WTC11 (cell line): ENCODE measurements around the gene ATP9A. TPM values are rescaled to one million over a fixed set of nuclear protein-coding genes. Genes with fewer than 3 reads are reported as not detected.

Source experiments
- ATAC-seq: fragments of 200-7000 bp; cut with Tn5 transposase; 2 replicates; pipeline ENCODE4 v1.10.0; 2021; ENCODE audit warnings: mild to moderate bottlenecking, moderate library complexity
- CTCF ChIA-PET: fragments of 300-600 bp; sonication (Branson Sonifier 250); formaldehyde crosslinking; loops from one replicate; lab custom pipeline; 2021; ENCODE audit warnings: antibody characterized with exemption; lab: Charles Lee
- POLR2A ChIA-PET: fragments of 350-600 bp; sonication (Branson Sonifier 250); formaldehyde crosslinking; loops from one replicate; lab custom pipeline; 2021; ENCODE audit warnings: antibody characterized with exemption; lab: Charles Lee
- DNase-seq: peaks from one replicate; pipeline ENCODE4 v3.0.0; 2021; ENCODE audit warnings: low spot score
- H3K27ac Mint-ChIP-seq: 2 replicates; pipeline ENCODE4 v1.8.0; 2021; ENCODE audit warnings: mixed read lengths
- H3K27me3 Mint-ChIP-seq: 2 replicates; pipeline ENCODE4 v1.8.0; 2021; ENCODE audit warnings: low read depth, mild to moderate bottlenecking, moderate library complexity, mixed read lengths
- H3K36me3 Mint-ChIP-seq: 2 replicates; pipeline ENCODE4 v1.8.0; 2021; ENCODE audit warnings: mixed read lengths
- H3K4me1 Mint-ChIP-seq: 2 replicates; pipeline ENCODE4 v1.8.0; 2022; ENCODE audit warnings: mixed read lengths
- H3K4me3 Mint-ChIP-seq: 2 replicates; pipeline ENCODE4 v1.8.0; 2021; ENCODE audit warnings: mild to moderate bottlenecking, moderate library complexity, mixed read lengths
- H3K9me3 Mint-ChIP-seq: 2 replicates; pipeline ENCODE4 v1.8.0; 2021; ENCODE audit warnings: mixed read lengths
- FOXJ3 ChIP-seq: sonication (generic); formaldehyde crosslinking; IDR thresholded peaks from 2 replicates; pipeline ENCODE4 v1.9.0; 2021; ENCODE audit warnings: missing genetic modification reagents, mild to moderate bottlenecking, borderline replicate concordance
- JAZF1 ChIP-seq: fragments of 250-450 bp; sonication (Bioruptor Pico); IDR thresholded peaks from 2 replicates; pipeline ENCODE4 v1.9.0; 2021; ENCODE audit warnings: moderate library complexity, mild to moderate bottlenecking, inconsistent platforms
- NFATC4 ChIP-seq: fragments of 250-450 bp; sonication (Bioruptor Pico); IDR thresholded peaks from 2 replicates; pipeline ENCODE4 v1.9.0; 2021; ENCODE audit warnings: mild to moderate bottlenecking
- PREB ChIP-seq: sonication (generic); formaldehyde crosslinking; IDR thresholded peaks from 2 replicates; pipeline ENCODE4 v1.8.1; 2022; ENCODE audit warnings: mild to moderate bottlenecking, missing genetic modification reagents, moderate library complexity, borderline replicate concordance
- ZBTB21 ChIP-seq: sonication (generic); formaldehyde crosslinking; IDR thresholded peaks from 2 replicates; pipeline ENCODE4 v1.8.1; 2023; ENCODE audit warnings: mild to moderate bottlenecking, missing genetic modification reagents, borderline replicate concordance
- ZBTB43 ChIP-seq: sonication (generic); formaldehyde crosslinking; IDR thresholded peaks from 2 replicates; pipeline ENCODE4 v1.8.1; 2023; ENCODE audit warnings: mild to moderate bottlenecking, missing genetic modification reagents
- ZNF121 ChIP-seq: sonication (generic); formaldehyde crosslinking; IDR thresholded peaks from 2 replicates; pipeline ENCODE4 v1.8.0; 2023; ENCODE audit warnings: missing genetic modification reagents
- ZNF263 ChIP-seq: sonication (generic); formaldehyde crosslinking; IDR thresholded peaks from 2 replicates; pipeline ENCODE4 v1.8.1; 2022; ENCODE audit warnings: low read depth, mild to moderate bottlenecking, moderate library complexity, missing genetic modification reagents
- ZNF423 ChIP-seq: fragments of 250-450 bp; sonication (Bioruptor Pico); IDR thresholded peaks from 2 replicates; pipeline ENCODE4 v2.1.2; 2022; ENCODE audit warnings: mild to moderate bottlenecking, moderate library complexity
- total RNA-seq: library from RNA; stranded (reverse); gene quantifications from 3 replicates; pipeline ENCODE4 v1.2.3, GENCODE V29; 2021
- TF ChIP-seq, protein P1 (sequence below): sonication (generic); formaldehyde crosslinking; IDR thresholded peaks from 2 replicates; pipeline ENCODE4 v1.8.1; 2022; ENCODE audit warnings: mild to moderate bottlenecking, moderate library complexity, missing genetic modification reagents
- TF ChIP-seq, protein P2 (sequence below): sonication (generic); formaldehyde crosslinking; IDR thresholded peaks from 2 replicates; pipeline ENCODE4 v1.8.0; 2022; ENCODE audit warnings: mild to moderate bottlenecking, missing genetic modification reagents
- TF ChIP-seq, protein P3 (sequence below): sonication (generic); formaldehyde crosslinking; IDR thresholded peaks from 2 replicates; pipeline ENCODE4 v1.8.1; 2023; ENCODE audit warnings: mild to moderate bottlenecking, missing genetic modification reagents, borderline replicate concordance

The ATP9A gene
- total RNA-seq, 1 experiment from 2014 or later = 5.0 TPM

- TF ChIP-seq, protein P1, sequence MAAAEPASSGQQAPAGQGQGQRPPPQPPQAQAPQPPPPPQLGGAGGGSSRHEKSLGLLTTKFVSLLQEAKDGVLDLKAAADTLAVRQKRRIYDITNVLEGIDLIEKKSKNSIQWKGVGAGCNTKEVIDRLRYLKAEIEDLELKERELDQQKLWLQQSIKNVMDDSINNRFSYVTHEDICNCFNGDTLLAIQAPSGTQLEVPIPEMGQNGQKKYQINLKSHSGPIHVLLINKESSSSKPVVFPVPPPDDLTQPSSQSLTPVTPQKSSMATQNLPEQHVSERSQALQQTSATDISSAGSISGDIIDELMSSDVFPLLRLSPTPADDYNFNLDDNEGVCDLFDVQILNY (CRISPR knock-in tag) = no peak
- TF ChIP-seq, all 79 proteins: peak for 0
These were observed 106.5 kb downstream of the ATP9A start (continued) for GRCh38 chr20:51661609-51662178.

DNA sequence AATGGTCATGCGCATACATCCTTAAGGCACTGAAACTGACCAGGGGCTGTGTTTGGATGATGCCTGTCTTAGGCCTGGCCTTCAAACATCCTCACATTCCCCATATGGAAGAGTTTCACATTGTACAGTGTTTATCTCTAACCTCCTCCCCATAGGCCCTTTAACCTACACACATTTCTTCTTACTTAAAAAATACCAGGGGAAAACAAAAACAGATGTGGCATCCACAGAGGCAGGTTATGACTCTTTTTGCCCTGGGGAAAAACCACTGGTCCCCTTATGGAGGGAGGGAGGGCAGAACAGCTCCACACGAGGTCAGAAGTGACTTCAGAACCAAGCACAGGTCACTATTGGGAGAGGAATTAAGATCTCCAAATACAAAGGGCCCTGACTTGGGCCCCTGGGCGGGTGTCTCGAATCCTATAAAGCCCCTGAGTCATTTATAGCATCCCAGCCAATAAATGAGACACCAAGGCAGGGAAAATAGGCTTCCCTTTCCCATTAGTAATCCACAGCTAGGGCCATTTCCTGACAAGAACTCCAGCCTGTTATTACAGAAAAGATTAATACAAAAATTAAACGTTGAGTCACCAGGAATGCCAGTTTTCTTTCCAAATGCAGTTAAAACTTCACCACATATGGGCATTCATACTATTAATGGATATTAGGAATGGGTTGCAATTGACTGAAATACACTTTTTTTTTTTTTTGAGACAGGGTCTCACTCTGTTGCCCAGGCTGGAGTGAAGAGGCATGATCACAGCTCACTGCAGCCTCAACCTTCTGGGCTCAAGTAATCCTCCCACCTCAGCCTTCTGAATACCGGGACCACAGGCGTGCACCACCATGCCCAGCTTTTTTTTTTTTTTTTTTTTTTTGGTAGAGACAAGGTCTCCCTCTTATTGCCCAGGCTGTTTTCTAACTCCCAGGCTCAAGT lies 107.2 kb downstream of the ATP9A start:
- Mint-ChIP-seq H3K9me3 (no peaks in the 10 kb centered on the region), H3K27me3 (no peaks in the 10 kb centered on the region), H3K36me3 (no peaks in the 10 kb centered on the region), H3K27ac (peak overlapping the region; percentile 82), H3K4me3 (no peak overlapping the region), H3K4me1 (peaks cover 32% of the 10 kb centered on the region)
- TF ChIP-seq ZNF121 (CRISPR knock-in tag) (peak; percentile 79), ZBTB43 (no peak)
- CTCF ChIA-PET = interaction anchor here (0.6 to 0.9 kb wide), 2 partner anchors 40 to 868 kb away, joined by 3 to 5 read pairs; no protein-coding TSS in a partner anchor
- POLR2A ChIA-PET = interaction anchor here (0.7 kb wide), 1 partner anchor 97 kb away, joined by 5 read pairs; no protein-coding TSS in a partner anchor
- ATAC-seq (no peak), DNase-seq (no peak)

DNA sequence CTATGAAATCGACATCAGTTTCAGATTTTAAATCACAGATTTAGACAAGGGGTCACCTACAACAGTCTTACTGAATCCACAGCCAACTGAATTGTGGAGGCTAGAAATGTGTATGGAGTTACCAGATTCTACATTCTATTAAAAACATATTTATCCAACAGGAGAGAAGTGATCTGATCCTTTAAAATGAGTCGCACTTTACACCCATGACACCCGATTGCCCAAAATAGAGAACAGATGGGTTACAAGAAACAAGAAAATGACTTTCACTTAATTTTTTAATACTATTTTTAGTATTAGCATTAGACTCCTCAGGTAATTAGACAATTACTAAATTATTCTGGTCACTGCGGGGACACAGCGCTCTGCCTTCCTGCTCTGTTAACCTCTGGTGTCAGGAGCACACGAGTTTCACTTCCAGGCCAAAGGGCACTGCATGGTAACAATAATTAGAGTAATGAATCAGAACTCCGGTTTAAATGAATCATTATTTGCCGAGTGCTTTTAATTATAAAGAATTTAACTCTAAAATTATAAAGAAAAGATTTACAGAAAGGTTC lies 108.6 kb downstream of the ATP9A start:
- ChIA-PET CTCF (no interaction called here), POLR2A (no interaction called here)
- Mint-ChIP-seq H3K36me3 (no peaks in the 10 kb centered on the region), H3K4me3 (no peak overlapping the region), H3K4me1 (peaks cover 32% of the 10 kb centered on the region), H3K27me3 (no peaks in the 10 kb centered on the region), H3K9me3 (no peaks in the 10 kb centered on the region), H3K27ac (peak overlapping the region; percentile 86; the same call in 1 of the 2 replicates)
- TF ChIP-seq, protein P2, sequence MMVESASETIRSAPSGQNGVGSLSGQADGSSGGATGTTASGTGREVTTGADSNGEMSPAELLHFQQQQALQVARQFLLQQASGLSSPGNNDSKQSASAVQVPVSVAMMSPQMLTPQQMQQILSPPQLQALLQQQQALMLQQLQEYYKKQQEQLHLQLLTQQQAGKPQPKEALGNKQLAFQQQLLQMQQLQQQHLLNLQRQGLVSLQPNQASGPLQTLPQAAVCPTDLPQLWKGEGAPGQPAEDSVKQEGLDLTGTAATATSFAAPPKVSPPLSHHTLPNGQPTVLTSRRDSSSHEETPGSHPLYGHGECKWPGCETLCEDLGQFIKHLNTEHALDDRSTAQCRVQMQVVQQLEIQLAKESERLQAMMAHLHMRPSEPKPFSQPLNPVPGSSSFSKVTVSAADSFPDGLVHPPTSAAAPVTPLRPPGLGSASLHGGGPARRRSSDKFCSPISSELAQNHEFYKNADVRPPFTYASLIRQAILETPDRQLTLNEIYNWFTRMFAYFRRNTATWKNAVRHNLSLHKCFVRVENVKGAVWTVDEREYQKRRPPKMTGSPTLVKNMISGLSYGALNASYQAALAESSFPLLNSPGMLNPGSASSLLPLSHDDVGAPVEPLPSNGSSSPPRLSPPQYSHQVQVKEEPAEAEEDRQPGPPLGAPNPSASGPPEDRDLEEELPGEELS = no peak
- TF ChIP-seq NFATC4 (CRISPR knock-in tag) (no peak), JAZF1 (CRISPR knock-in tag) (no peak), ZNF423 (CRISPR knock-in tag) (no peak), PREB (CRISPR knock-in tag) (no peak), ZBTB21 (CRISPR knock-in tag) (no peak), FOXJ3 (CRISPR knock-in tag) (no peak), ZNF263 (no peak)
- TF ChIP-seq, protein P3, sequence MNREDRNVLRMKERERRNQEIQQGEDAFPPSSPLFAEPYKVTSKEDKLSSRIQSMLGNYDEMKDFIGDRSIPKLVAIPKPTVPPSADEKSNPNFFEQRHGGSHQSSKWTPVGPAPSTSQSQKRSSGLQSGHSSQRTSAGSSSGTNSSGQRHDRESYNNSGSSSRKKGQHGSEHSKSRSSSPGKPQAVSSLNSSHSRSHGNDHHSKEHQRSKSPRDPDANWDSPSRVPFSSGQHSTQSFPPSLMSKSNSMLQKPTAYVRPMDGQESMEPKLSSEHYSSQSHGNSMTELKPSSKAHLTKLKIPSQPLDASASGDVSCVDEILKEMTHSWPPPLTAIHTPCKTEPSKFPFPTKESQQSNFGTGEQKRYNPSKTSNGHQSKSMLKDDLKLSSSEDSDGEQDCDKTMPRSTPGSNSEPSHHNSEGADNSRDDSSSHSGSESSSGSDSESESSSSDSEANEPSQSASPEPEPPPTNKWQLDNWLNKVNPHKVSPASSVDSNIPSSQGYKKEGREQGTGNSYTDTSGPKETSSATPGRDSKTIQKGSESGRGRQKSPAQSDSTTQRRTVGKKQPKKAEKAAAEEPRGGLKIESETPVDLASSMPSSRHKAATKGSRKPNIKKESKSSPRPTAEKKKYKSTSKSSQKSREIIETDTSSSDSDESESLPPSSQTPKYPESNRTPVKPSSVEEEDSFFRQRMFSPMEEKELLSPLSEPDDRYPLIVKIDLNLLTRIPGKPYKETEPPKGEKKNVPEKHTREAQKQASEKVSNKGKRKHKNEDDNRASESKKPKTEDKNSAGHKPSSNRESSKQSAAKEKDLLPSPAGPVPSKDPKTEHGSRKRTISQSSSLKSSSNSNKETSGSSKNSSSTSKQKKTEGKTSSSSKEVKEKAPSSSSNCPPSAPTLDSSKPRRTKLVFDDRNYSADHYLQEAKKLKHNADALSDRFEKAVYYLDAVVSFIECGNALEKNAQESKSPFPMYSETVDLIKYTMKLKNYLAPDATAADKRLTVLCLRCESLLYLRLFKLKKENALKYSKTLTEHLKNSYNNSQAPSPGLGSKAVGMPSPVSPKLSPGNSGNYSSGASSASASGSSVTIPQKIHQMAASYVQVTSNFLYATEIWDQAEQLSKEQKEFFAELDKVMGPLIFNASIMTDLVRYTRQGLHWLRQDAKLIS = no peak
- no peak for ATAC-seq
- no peak for DNase-seq
